ENCODE measurements around the gene SMAD6. TPM values are rescaled to one million over a fixed set of nuclear protein-coding genes. Genes with fewer than 3 reads are reported as not detected.

Gene SMAD6
- total and polyA plus RNA-seq, 2 of the 4 experiments (the other 2 are of a cell fraction): 4.8 to 8.5 TPM

- ATAC-seq (ENCODE audit: low read depth) (no peak), DNase-seq (no peak)
- Histone ChIP-seq H2BK15ac (ENCODE audit: low read depth, low read length) (no peak overlapping the region), H3K79me1 (ENCODE audit: low read depth in 1 of 2, low read length in 2 of 2) (no peaks in the 10 kb centered on the region), H3K23ac (ENCODE audit: low read depth, low read length) (no peak overlapping the region), H3K56ac (ENCODE audit: extremely low read depth, insufficient read depth, low read length) (no peak overlapping the region), H3K4me3 (ENCODE audit: insufficient read depth, low read depth, low read length) (no peak overlapping the region), H3K14ac (replicated peaks; ENCODE audit: low read depth, low read length) (no peak overlapping the region), H4K20me1 (ENCODE audit: insufficient read depth, low read length) (no peaks in the 10 kb centered on the region), H2AFZ (replicated peaks; ENCODE audit: low read length, poor library complexity) (peak overlapping the region; percentile 61), H3K27ac (ENCODE audit: insufficient read depth, low read length) (no peak overlapping the region), H3K4me2 (ENCODE audit: low read depth, low read length) (no peak overlapping the region), H3K27me3 (ENCODE audit: control insufficient read depth, insufficient read depth, low read length) (peaks cover 7% of the 10 kb centered on the region; the same call in 1 of the 2 replicates), H3K18ac (ENCODE audit: low read depth, low read length) (no peak overlapping the region), H2AK9ac (replicated peaks; ENCODE audit: low read depth, low read length, poor library complexity) (no peak overlapping the region), H3K9me1 (ENCODE audit: insufficient read depth, low read length) (peaks cover 4% of the 10 kb centered on the region; the same call in 1 of the 2 replicates), H3K9me3 (ENCODE audit: control insufficient read depth, insufficient read depth, low read length) (no peaks in the 10 kb centered on the region), H4K91ac (ENCODE audit: insufficient read depth, low read depth, low read length) (no peak overlapping the region), H2BK120ac (ENCODE audit: low read depth, low read length) (no peak overlapping the region), H4K5ac (ENCODE audit: low read depth, low read length) (no peak overlapping the region), H3K4me1 (ENCODE audit: control insufficient read depth, insufficient read depth, low read length) (no peaks in the 10 kb centered on the region; the same call in 1 of the 2 replicates), H3K4ac (ENCODE audit: low read depth, low read length) (no peak overlapping the region), H4K8ac (ENCODE audit: low read depth in 2 of 2, low read length in 2 of 2) (no peak overlapping the region), H2BK20ac (ENCODE audit: low read depth, low read length) (no peak overlapping the region), H3K9ac (ENCODE audit: low read depth, low read length) (no peak overlapping the region), H3K36me3 (ENCODE audit: control insufficient read depth, insufficient read depth, low read length) (no peaks in the 10 kb centered on the region), H2BK5ac (ENCODE audit: low read depth, low read length, poor library complexity, severe bottlenecking) (no peak overlapping the region), H2AK5ac (ENCODE audit: low read depth, low read length) (no peak overlapping the region)
- POLR2A ChIA-PET (ENCODE audit: unreplicated experiment): no interaction called here
- dilution Hi-C loops (cut with HindIII; ENCODE audit: low sequenced_read_pairs, unreplicated experiment): no loop called here
- CTCF ChIA-PET: no interaction called here
- WGBS, 2 experiments (ENCODE audit: extremely low coverage in 2 of 2, insufficient read length in 1 of 2): 100% methylated on average over 2 of the region's 2 CpGs; no CpG with 5 or more reads in 1 of the 2 experiments
- BruUV-seq (replicated peaks): no TSS peak
- in situ Hi-C loops (cut with MboI; ENCODE audit: low sequenced_read_pairs): no loop called here
- intact Hi-C loops (cut with micrococcal nuclease): no loop called here
- TF ChIP-seq MXI1 (IDR thresholded peaks at IDR 0.05; ENCODE audit: borderline replicate concordance, low read depth, low read length) (no peak), RFX5 (IDR thresholded peaks at IDR 0.05; ENCODE audit: low read depth, low read length) (no peak), FOS (IDR thresholded peaks at IDR 0.05; ENCODE audit: low read depth, low read length) (no peak), CTCF (conservative IDR thresholded peaks at IDR 0.05; ENCODE audit: low read depth, low read length) (no peak), MAFK (IDR thresholded peaks at IDR 0.05; ENCODE audit: low read depth, low read length) (no peak), CHD1 (IDR thresholded peaks at IDR 0.05; ENCODE audit: low read depth, low read length) (no peak), ELK1 (IDR thresholded peaks at IDR 0.05; ENCODE audit: borderline replicate concordance, low read depth, low read length) (no peak), SMC3 (IDR thresholded peaks at IDR 0.05; ENCODE audit: low read depth, low read length) (no peak), BHLHE40 (IDR thresholded peaks at IDR 0.05; ENCODE audit: low read depth, low read length) (no peak), NFE2L2 (IDR thresholded peaks at IDR 0.05; ENCODE audit: low read depth, low read length) (no peak), CEBPB (IDR thresholded peaks at IDR 0.05; ENCODE audit: low read depth, low read length) (no peak), RAD21 (IDR thresholded peaks at IDR 0.05; ENCODE audit: low read length) (no peak), POLR2A (IDR thresholded peaks at IDR 0.05; ENCODE audit: low read depth, low read length) (no peak), RCOR1 (IDR thresholded peaks at IDR 0.05; ENCODE audit: insufficient replicate concordance, low read length) (no peak), MAZ (IDR thresholded peaks at IDR 0.05; ENCODE audit: borderline replicate concordance, low read depth, low read length) (no peak), USF2 (IDR thresholded peaks at IDR 0.05; ENCODE audit: low read depth, low read length) (no peak)
Measured at GRCh38 chr15:66655997-66656396, 46.0 kb upstream of the SMAD6 start.

Measured in IMR-90 (cell line).